CD4-positive, alpha-beta T cell treated with Interleukin-21 for 1 hour (primary cell): ENCODE data around the gene PARD3B.

Experiments
- DNase-seq: peaks from one replicate; pipeline ENCODE4 v3.0.0-alpha.2; 2020

Gene PARD3B

GRCh38 chr2:204590063-204590462, 44.8 kb downstream of the PARD3B start:
- DNase-seq: no peak

GRCh38 chr2:204591225-204591624, 46.0 kb downstream of the PARD3B start:
- no peak for DNase-seq

GRCh38 chr2:204604061-204604460, 58.8 kb downstream of the PARD3B start:
- no peak for DNase-seq

GRCh38 chr2:204608237-204608939, 63.1 kb downstream of the PARD3B start:
- no peak for DNase-seq

GRCh38 chr2:204611017-204611631, 65.8 kb downstream of the PARD3B start:
- DNase-seq: no peak

- no peak for DNase-seq
Observed at GRCh38 chr2:204611764-204612163, 66.5 kb downstream of the PARD3B start.

GRCh38 chr2:204613635-204614034, 68.4 kb downstream of the PARD3B start:
- no peak for DNase-seq

GRCh38 chr2:204615456-204615855, 70.2 kb downstream of the PARD3B start:
- no peak for DNase-seq

- no peak for DNase-seq
Observed at GRCh38 chr2:204625135-204625534, 79.9 kb downstream of the PARD3B start.

GRCh38 chr2:204628926-204629712, 83.8 kb downstream of the PARD3B start:
- DNase-seq: no peak

GRCh38 chr2:204632410-204632809, 87.1 kb downstream of the PARD3B start:
- DNase-seq: no peak

- DNase-seq: no peak
Observed at GRCh38 chr2:204634564-204634963, 89.3 kb downstream of the PARD3B start.

- no peak for DNase-seq
Observed at GRCh38 chr2:204635478-204635877, 90.2 kb downstream of the PARD3B start.

GRCh38 chr2:204638471-204639194, 93.4 kb downstream of the PARD3B start:
- DNase-seq: no peak

GRCh38 chr2:204643326-204643725, 98.1 kb downstream of the PARD3B start:
- no peak for DNase-seq

GRCh38 chr2:204645018-204645773, 99.9 kb downstream of the PARD3B start:
- no peak for DNase-seq

GRCh38 chr2:204647626-204648025, 102.4 kb downstream of the PARD3B start:
- DNase-seq: no peak

GRCh38 chr2:204650611-204651010, 105.3 kb downstream of the PARD3B start:
- DNase-seq: no peak

GRCh38 chr2:204652063-204652462, 106.8 kb downstream of the PARD3B start:
- DNase-seq: no peak

- DNase-seq: no peak
Observed at GRCh38 chr2:204654669-204655068, 109.4 kb downstream of the PARD3B start.

- DNase-seq: no peak
Observed at GRCh38 chr2:204655101-204655500, 109.8 kb downstream of the PARD3B start.

- DNase-seq: no peak
Observed at GRCh38 chr2:204655626-204656025, 110.4 kb downstream of the PARD3B start.

GRCh38 chr2:204657024-204657423, 111.7 kb downstream of the PARD3B start:
- DNase-seq: no peak
